ENCODE measurements around the gene PAK5. TPM values are rescaled to one million over a fixed set of nuclear protein-coding genes. Genes with fewer than 3 reads are reported as not detected.

PAK5 gene
- total RNA-seq, 1 experiment from 2014 or later: not detected

DNA sequence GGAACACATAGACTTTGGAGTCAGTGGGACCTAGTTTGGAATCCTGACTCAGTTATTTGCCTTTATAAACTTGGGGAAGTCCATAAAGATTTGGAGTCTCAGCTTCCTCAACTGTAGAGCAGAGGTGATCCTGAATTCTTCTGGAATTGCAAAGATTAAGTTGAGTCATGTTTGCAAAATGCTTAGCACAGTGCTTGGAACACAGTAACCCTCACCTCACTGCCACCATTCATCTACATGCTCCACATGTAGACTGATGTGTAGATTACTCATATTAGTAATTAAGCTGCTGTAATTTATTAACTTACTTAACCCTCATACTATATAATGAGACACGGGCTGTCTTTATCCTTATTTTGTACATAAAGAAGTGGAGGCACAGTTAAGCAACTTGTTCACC lies 263.0 kb downstream of the PAK5 start:
- TF ChIP-seq POLR2A (IDR thresholded peaks at IDR 0.05; ENCODE audit: borderline replicate concordance, extremely low read depth, insufficient read depth, insufficient read length): no peak
- TF ChIP-seq, protein P1, sequence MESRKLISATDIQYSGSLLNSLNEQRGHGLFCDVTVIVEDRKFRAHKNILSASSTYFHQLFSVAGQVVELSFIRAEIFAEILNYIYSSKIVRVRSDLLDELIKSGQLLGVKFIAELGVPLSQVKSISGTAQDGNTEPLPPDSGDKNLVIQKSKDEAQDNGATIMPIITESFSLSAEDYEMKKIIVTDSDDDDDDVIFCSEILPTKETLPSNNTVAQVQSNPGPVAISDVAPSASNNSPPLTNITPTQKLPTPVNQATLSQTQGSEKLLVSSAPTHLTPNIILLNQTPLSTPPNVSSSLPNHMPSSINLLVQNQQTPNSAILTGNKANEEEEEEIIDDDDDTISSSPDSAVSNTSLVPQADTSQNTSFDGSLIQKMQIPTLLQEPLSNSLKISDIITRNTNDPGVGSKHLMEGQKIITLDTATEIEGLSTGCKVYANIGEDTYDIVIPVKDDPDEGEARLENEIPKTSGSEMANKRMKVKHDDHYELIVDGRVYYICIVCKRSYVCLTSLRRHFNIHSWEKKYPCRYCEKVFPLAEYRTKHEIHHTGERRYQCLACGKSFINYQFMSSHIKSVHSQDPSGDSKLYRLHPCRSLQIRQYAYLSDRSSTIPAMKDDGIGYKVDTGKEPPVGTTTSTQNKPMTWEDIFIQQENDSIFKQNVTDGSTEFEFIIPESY (IDR thresholded peaks at IDR 0.05; ENCODE audit: extremely low read depth, insufficient replicate concordance, low read length): no peak
- TF ChIP-seq, protein P2, sequence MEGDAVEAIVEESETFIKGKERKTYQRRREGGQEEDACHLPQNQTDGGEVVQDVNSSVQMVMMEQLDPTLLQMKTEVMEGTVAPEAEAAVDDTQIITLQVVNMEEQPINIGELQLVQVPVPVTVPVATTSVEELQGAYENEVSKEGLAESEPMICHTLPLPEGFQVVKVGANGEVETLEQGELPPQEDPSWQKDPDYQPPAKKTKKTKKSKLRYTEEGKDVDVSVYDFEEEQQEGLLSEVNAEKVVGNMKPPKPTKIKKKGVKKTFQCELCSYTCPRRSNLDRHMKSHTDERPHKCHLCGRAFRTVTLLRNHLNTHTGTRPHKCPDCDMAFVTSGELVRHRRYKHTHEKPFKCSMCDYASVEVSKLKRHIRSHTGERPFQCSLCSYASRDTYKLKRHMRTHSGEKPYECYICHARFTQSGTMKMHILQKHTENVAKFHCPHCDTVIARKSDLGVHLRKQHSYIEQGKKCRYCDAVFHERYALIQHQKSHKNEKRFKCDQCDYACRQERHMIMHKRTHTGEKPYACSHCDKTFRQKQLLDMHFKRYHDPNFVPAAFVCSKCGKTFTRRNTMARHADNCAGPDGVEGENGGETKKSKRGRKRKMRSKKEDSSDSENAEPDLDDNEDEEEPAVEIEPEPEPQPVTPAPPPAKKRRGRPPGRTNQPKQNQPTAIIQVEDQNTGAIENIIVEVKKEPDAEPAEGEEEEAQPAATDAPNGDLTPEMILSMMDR (IDR thresholded peaks at IDR 0.05 in 2 of 3, conservative IDR thresholded peaks at IDR 0.05 in 1 of 3; ENCODE audit: borderline replicate concordance in 1 of 3, insufficient read depth in 1 of 3, low read depth in 2 of 3, low read length in 2 of 3): no peak
- TF ChIP-seq, protein P3, sequence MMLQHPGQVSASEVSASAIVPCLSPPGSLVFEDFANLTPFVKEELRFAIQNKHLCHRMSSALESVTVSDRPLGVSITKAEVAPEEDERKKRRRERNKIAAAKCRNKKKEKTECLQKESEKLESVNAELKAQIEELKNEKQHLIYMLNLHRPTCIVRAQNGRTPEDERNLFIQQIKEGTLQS (IDR thresholded peaks at IDR 0.05): no peak
- TF ChIP-seq ZNF274 (IDR thresholded peaks at IDR 0.05; ENCODE audit: low read depth, low read length): no peak
- TF ChIP-seq CEBPB (IDR thresholded peaks at IDR 0.05; ENCODE audit: low read depth): no peak
- TF ChIP-seq EZH2phosphoT487 (IDR thresholded peaks at IDR 0.05; ENCODE audit: borderline replicate concordance): no peak
- TF ChIP-seq JUND (IDR thresholded peaks at IDR 0.05): no peak
- no peak for TF ChIP-seq SRF (IDR thresholded peaks at IDR 0.05; ENCODE audit: low read depth)
- TF ChIP-seq SP1 (IDR thresholded peaks at IDR 0.05; ENCODE audit: low read depth): no peak
- TF ChIP-seq, protein P4, sequence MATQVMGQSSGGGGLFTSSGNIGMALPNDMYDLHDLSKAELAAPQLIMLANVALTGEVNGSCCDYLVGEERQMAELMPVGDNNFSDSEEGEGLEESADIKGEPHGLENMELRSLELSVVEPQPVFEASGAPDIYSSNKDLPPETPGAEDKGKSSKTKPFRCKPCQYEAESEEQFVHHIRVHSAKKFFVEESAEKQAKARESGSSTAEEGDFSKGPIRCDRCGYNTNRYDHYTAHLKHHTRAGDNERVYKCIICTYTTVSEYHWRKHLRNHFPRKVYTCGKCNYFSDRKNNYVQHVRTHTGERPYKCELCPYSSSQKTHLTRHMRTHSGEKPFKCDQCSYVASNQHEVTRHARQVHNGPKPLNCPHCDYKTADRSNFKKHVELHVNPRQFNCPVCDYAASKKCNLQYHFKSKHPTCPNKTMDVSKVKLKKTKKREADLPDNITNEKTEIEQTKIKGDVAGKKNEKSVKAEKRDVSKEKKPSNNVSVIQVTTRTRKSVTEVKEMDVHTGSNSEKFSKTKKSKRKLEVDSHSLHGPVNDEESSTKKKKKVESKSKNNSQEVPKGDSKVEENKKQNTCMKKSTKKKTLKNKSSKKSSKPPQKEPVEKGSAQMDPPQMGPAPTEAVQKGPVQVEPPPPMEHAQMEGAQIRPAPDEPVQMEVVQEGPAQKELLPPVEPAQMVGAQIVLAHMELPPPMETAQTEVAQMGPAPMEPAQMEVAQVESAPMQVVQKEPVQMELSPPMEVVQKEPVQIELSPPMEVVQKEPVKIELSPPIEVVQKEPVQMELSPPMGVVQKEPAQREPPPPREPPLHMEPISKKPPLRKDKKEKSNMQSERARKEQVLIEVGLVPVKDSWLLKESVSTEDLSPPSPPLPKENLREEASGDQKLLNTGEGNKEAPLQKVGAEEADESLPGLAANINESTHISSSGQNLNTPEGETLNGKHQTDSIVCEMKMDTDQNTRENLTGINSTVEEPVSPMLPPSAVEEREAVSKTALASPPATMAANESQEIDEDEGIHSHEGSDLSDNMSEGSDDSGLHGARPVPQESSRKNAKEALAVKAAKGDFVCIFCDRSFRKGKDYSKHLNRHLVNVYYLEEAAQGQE (IDR thresholded peaks at IDR 0.05; ENCODE audit: low read depth): no peak
- no peak for TF ChIP-seq EZH2 (IDR thresholded peaks at IDR 0.05)
- no peak for TF ChIP-seq POLR2AphosphoS5 (IDR thresholded peaks at IDR 0.05; ENCODE audit: low read depth, low read length)
- no peak for TF ChIP-seq YY1 (IDR thresholded peaks at IDR 0.05; ENCODE audit: extremely low read depth, insufficient replicate concordance, low read depth, low read length)
- TF ChIP-seq TCF7L2 (IDR thresholded peaks at IDR 0.05; ENCODE audit: borderline replicate concordance, extremely low read depth, insufficient read depth, insufficient read length): no peak
- no peak for TF ChIP-seq ZFX (IDR thresholded peaks at IDR 0.05)
- TF ChIP-seq FOSL1 (IDR thresholded peaks at IDR 0.05; ENCODE audit: low read depth): no peak
- TF ChIP-seq ELF1 (IDR thresholded peaks at IDR 0.05; ENCODE audit: borderline replicate concordance, low read depth): no peak
- no peak for TF ChIP-seq CBX3 (IDR thresholded peaks at IDR 0.05; ENCODE audit: low read depth)
- TF ChIP-seq EGR1 (IDR thresholded peaks at IDR 0.05; ENCODE audit: low read depth): no peak
- ChIA-PET POLR2A (no interaction called here), CTCF (no interaction called here), RAD21 (ENCODE audit: low non-redundant PET in 1 of 2, low total read pairs in 2 of 2, uncharacterized antibody in 2 of 2, unreplicated experiment in 2 of 2) (no interaction called here)
- ATAC-seq: no peak
- Histone ChIP-seq H3K4me1 (ENCODE audit: control insufficient read depth in 1 of 2, insufficient read depth in 2 of 2, low read length in 2 of 2) (no peaks in the 10 kb centered on the region), H3K27ac (ENCODE audit: low read depth, low read length) (no peak overlapping the region), H3K9ac (ENCODE audit: low read length) (no peak overlapping the region), H3K36me3 (ENCODE audit: control insufficient read depth in 1 of 2, insufficient read depth in 2 of 2, low read length in 2 of 2) (no peaks in the 10 kb centered on the region), H3K4me3 (replicated peaks in 1 of 2; ENCODE audit: low read depth in 1 of 2, low read length in 2 of 2) (no peak overlapping the region), H3K79me2 (ENCODE audit: insufficient read depth, low read length) (no peaks in the 10 kb centered on the region), H3K4me2 (ENCODE audit: low read length) (no peak overlapping the region), H4K20me1 (ENCODE audit: insufficient read depth) (no peaks in the 10 kb centered on the region), H3K27me3 (ENCODE audit: insufficient read depth, low read length) (peaks cover 27% of the 10 kb centered on the region; the same call in 1 of the 2 replicates), H3K9me3 (ENCODE audit: control insufficient read depth in 1 of 2, insufficient read depth in 1 of 2, low read depth in 1 of 2, low read length in 2 of 2) (no peaks in the 10 kb centered on the region), H2AFZ (ENCODE audit: low read depth, low read length, poor library complexity, severe bottlenecking) (no peak overlapping the region), H3K9me2 (ENCODE audit: insufficient read depth) (no peaks in the 10 kb centered on the region)
- intact Hi-C loops (cut with micrococcal nuclease): no loop called here
- no TSS peak for BruUV-seq (replicated peaks)
- no peak for DNase-seq (ENCODE audit: low read depth, low spot score)
